Subcutaneous abdominal adipose tissue (tissue), 5 donors: ENCODE measurements around the gene BCAS1.
A peak's percentile ranks its signal among the peaks of the same experiment; 100 is the strongest.

Source experiments
- H3K27ac ChIP-seq: one replicate; pipeline ENCODE4 v1.7.0; 2013; ENCODE audit warnings: low read depth, mild to moderate bottlenecking, inconsistent platforms, low read length, moderate library complexity
- H3K27me3 ChIP-seq, 5 donors: one replicate each; pipeline ENCODE4 v1.7.0; 2013; ENCODE audit warnings: low read length in 5 of 5, inconsistent platforms in 1 of 5; ENCODE audit not compliant: control insufficient read depth in 5 of 5, insufficient read depth in 4 of 5
- H3K36me3 ChIP-seq, 5 donors: one replicate each; pipeline ENCODE4 v1.7.0; 2013; ENCODE audit warnings: low read length in 5 of 5; ENCODE audit not compliant: control insufficient read depth in 5 of 5, insufficient read depth in 5 of 5
- H3K4me1 ChIP-seq, 5 donors: one replicate each; pipeline ENCODE4 v1.7.0; 2013; ENCODE audit warnings: low read length in 5 of 5, mild to moderate bottlenecking in 3 of 5, moderate library complexity in 1 of 5; ENCODE audit not compliant: control insufficient read depth in 5 of 5, insufficient read depth in 5 of 5
- H3K4me3 ChIP-seq, 5 donors: one replicate each; pipeline ENCODE4 v1.7.0; 2013; ENCODE audit warnings: low read length in 5 of 5, low read depth in 1 of 5
- H3K9ac ChIP-seq, 5 donors: one replicate each; pipeline ENCODE4 v1.7.0; 2013; ENCODE audit warnings: low read length in 5 of 5, mild to moderate bottlenecking in 4 of 5, moderate library complexity in 3 of 5
- H3K9me3 ChIP-seq, 5 donors: one replicate each; pipeline ENCODE4 v1.7.0; 2013; ENCODE audit warnings: low read length in 5 of 5; ENCODE audit not compliant: control insufficient read depth in 5 of 5
- donor health status: healthy.
- donor health status: healthy.
- donor health status: healthy.
- donor health status: healthy.
- donor health status: healthy.

BCAS1 gene

GRCh38 chr20:53950578-53950977 lies 119.8 kb downstream of the BCAS1 start:
- peaks cover 0 to 8% (median 0%) of the 10 kb centered on the region in 5 donors for H3K9me3 ChIP-seq
- H3K27ac ChIP-seq: no peak overlapping the region
- no peaks in the 10 kb centered on the region for H3K36me3 ChIP-seq

GRCh38 chr20:53950031-53950430 lies 120.4 kb downstream of the BCAS1 start:
- Histone ChIP-seq H3K36me3 (no peaks in the 10 kb centered on the region), H3K4me1 (peaks cover 0 to 16% (median 7%) of the 10 kb centered on the region in 5 donors), H3K9me3 (peaks cover 0 to 8% (median 0%) of the 10 kb centered on the region in 5 donors), H3K4me3 (no peak overlapping the region), H3K27ac (no peak overlapping the region), H3K9ac (no peak overlapping the region), H3K27me3 (no peaks in the 10 kb centered on the region)

More at GRCh38 chr20:53950578-53950977, 119.8 kb downstream of the BCAS1 start:
- Histone ChIP-seq H3K4me1 (peaks cover 0 to 16% (median 7%) of the 10 kb centered on the region in 5 donors), H3K27me3 (no peaks in the 10 kb centered on the region), H3K9ac (no peak overlapping the region), H3K4me3 (no peak overlapping the region)

GRCh38 chr20:53949319-53949839 lies 121.0 kb downstream of the BCAS1 start:
- Histone ChIP-seq H3K36me3 (no peaks in the 10 kb centered on the region), H3K4me1 (peaks cover 0 to 16% (median 7%) of the 10 kb centered on the region in 5 donors), H3K4me3 (no peak overlapping the region), H3K9ac (no peak overlapping the region), H3K9me3 (peaks cover 0 to 8% (median 0%) of the 10 kb centered on the region in 5 donors), H3K27me3 (no peaks in the 10 kb centered on the region), H3K27ac (no peak overlapping the region)

- Histone ChIP-seq H3K9ac (no peak overlapping the region), H3K9me3 (peaks cover 0 to 8% (median 0%) of the 10 kb centered on the region in 5 donors), H3K4me3 (no peak overlapping the region), H3K27me3 (no peaks in the 10 kb centered on the region), H3K4me1 (peaks cover 0 to 20% (median 12%) of the 10 kb centered on the region in 5 donors), H3K36me3 (no peaks in the 10 kb centered on the region), H3K27ac (no peak overlapping the region)
Observed at GRCh38 chr20:53948383-53949318, 121.7 kb downstream of the BCAS1 start.

GRCh38 chr20:53947501-53948195 lies 122.7 kb downstream of the BCAS1 start:
- Histone ChIP-seq H3K36me3 (no peaks in the 10 kb centered on the region), H3K9me3 (peaks cover 0 to 4% (median 0%) of the 10 kb centered on the region in 5 donors), H3K9ac (no peak overlapping the region), H3K27ac (no peak overlapping the region), H3K4me1 (peaks cover 0 to 22% (median 12%) of the 10 kb centered on the region in 5 donors), H3K4me3 (no peak overlapping the region), H3K27me3 (no peaks in the 10 kb centered on the region)

- no peaks in the 10 kb centered on the region for H3K36me3 ChIP-seq
- H3K27me3 ChIP-seq: no peaks in the 10 kb centered on the region
- no peak overlapping the region for H3K4me3 ChIP-seq
- no peak overlapping the region for H3K9ac ChIP-seq
- no peak overlapping the region for H3K27ac ChIP-seq
- peaks cover 2 to 32% (median 22%) of the 10 kb centered on the region in 5 donors for H3K4me1 ChIP-seq
- H3K9me3 ChIP-seq: no peaks in the 10 kb centered on the region
Observed at GRCh38 chr20:53946106-53946505, 124.3 kb downstream of the BCAS1 start.

- Histone ChIP-seq H3K9ac (no peak overlapping the region), H3K4me3 (no peak overlapping the region), H3K27me3 (no peaks in the 10 kb centered on the region), H3K9me3 (no peaks in the 10 kb centered on the region), H3K27ac (no peak overlapping the region), H3K4me1 (peaks cover 2 to 39% (median 28%) of the 10 kb centered on the region in 5 donors), H3K36me3 (no peaks in the 10 kb centered on the region)
Observed at GRCh38 chr20:53945478-53945877, 124.9 kb downstream of the BCAS1 start.

GRCh38 chr20:53944796-53945195 lies 125.6 kb downstream of the BCAS1 start:
- H3K36me3 ChIP-seq: no peaks in the 10 kb centered on the region
- H3K27ac ChIP-seq: no peak overlapping the region

GRCh38 chr20:53943522-53944291 lies 126.7 kb downstream of the BCAS1 start:
- H3K4me3 ChIP-seq: peak overlapping the region; percentile 5 to 60 (median 39)
- no peak overlapping the region for H3K27ac ChIP-seq
- no peaks in the 10 kb centered on the region for H3K36me3 ChIP-seq

More at GRCh38 chr20:53944796-53945195, 125.6 kb downstream of the BCAS1 start:
- Histone ChIP-seq H3K4me1 (peaks cover 4 to 41% (median 33%) of the 10 kb centered on the region in 5 donors), H3K27me3 (no peaks in the 10 kb centered on the region), H3K9ac (no peak overlapping the region), H3K4me3 (no peak overlapping the region), H3K9me3 (no peaks in the 10 kb centered on the region)

More at GRCh38 chr20:53943522-53944291, 126.7 kb downstream of the BCAS1 start:
- H3K27me3 ChIP-seq: no peaks in the 10 kb centered on the region
- H3K9ac ChIP-seq: peak overlapping the region in 1 of 5 donors; percentile 50
- H3K4me1 ChIP-seq: peaks cover 5 to 41% (median 34%) of the 10 kb centered on the region in 5 donors
- H3K9me3 ChIP-seq: no peaks in the 10 kb centered on the region
